ENCODE data around the gene CLEC12A.
"Not testable (repeated sequence)": the region's sequence is repeated elsewhere in the genome, so short reads cannot be mapped to it uniquely, and the experiment has no call there.

CLEC12A gene

GRCh38 chr12:9961106-9961505 is 10.1 kb upstream of the CLEC12A start:
- TF ChIP-seq CTCF (IDR thresholded peaks at IDR 0.05; ENCODE audit: low read depth, low read length): no peak
- no peak overlapping the region for H3K4me3 ChIP-seq (replicated peaks in 1 of 2; ENCODE audit: low read depth in 2 of 2, low read length in 2 of 2)
- DNase-seq (ENCODE audit: low read depth in 2 of 2): no peak

DNA sequence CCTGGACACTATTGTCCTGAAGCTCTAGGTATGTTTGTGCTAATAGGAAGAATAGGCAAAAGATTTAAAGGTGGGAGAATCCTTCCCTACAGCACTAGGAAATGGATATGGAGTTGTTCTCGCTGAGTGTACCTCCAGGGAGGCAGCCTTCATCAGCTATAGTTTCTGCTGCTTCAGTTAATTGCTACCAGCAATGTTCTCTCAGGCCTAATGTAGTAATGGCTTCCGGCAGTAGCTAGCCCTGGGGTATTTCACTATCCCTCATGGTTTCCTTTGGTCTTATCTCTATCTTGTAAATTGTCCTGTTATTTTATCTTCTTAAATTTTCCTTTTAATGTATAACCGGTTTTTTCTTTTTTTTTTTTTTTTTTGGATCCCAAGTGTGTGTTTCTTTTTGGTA is 9.3 kb upstream of the CLEC12A start:
- no peak overlapping the region for H3K4me3 ChIP-seq (replicated peaks in 1 of 2; ENCODE audit: low read depth in 2 of 2, low read length in 2 of 2)
- no peak for DNase-seq (ENCODE audit: low read depth in 2 of 2)
- TF ChIP-seq CTCF (IDR thresholded peaks at IDR 0.05; ENCODE audit: low read depth, low read length): no peak

DNA sequence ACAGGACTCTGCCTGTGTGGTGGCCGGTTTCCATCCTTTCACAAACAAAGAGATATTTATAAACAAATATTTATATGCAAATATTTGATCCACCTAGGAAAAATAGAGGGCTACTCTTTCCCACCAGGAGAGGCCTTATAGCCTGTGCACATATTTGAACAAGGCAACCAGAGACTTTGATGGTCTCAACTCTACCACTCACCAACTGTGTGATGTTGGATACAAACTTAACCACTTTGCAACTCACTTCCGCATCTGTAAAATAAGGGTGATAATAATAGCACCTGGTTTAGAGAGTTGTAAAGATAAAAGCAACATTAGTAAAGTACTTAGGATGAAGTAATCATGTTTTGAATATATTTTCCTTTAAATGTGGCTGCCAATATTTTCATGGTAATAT is 1.5 kb upstream of the CLEC12A start:
- no peak overlapping the region for H3K4me3 ChIP-seq (replicated peaks in 1 of 2; ENCODE audit: low read depth in 2 of 2, low read length in 2 of 2)
- no peak for TF ChIP-seq CTCF (IDR thresholded peaks at IDR 0.05; ENCODE audit: low read depth, low read length)
- DNase-seq (ENCODE audit: low read depth in 2 of 2): no peak

DNA sequence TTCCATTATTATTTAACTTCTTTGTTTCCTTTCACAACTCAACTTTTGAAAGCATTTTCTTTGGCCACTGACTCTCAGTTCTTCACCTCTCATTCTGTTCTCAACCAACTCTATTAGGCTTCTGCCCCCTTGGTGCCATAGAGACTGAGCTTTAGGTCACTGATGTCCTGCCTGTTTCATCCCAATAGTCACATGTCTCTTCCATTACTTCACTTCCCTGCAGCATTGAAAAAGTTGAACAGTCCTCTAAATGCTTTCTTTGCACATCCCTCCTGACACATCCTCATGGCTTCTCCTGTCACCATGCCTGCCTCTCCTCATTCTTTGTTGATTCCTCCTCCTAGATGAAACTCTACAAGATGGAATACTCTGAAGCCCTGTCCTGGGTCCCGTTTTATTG is 2.7 kb downstream of the CLEC12A start:
- TF ChIP-seq CTCF (IDR thresholded peaks at IDR 0.05; ENCODE audit: low read depth, low read length): no peak
- no peak overlapping the region for H3K4me3 ChIP-seq (replicated peaks in 1 of 2; ENCODE audit: low read depth in 2 of 2, low read length in 2 of 2)
- DNase-seq (ENCODE audit: low read depth in 2 of 2): no peak

GRCh38 chr12:9974731-9975130 is 3.5 kb downstream of the CLEC12A start:
- not testable (repeated sequence) for H3K4me3 ChIP-seq (replicated peaks in 1 of 2; ENCODE audit: low read depth in 2 of 2, low read length in 2 of 2); DNase-seq (ENCODE audit: low read depth in 2 of 2)

DNA sequence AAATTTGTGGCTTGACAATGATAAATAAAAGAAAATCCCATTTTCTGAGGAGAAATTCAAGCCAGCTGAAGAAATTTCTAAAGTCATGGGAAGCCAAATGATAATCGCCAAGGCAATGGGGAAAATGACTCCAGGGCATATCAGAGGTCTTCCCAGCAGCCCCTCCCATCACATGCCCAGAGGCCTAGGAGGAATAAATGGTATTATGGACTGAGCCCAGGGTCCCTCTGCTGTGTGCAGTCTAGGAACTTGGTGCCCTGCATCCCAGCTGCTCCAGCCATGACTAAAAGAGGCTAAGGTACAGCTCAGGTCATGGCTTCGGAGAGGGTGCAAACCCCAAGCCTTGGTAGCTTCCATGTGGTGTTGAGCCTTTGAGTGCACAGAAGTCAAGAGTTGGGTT is 4.4 kb downstream of the CLEC12A start:
- no peak for TF ChIP-seq CTCF (IDR thresholded peaks at IDR 0.05; ENCODE audit: low read depth, low read length)
- no peak overlapping the region for H3K4me3 ChIP-seq (replicated peaks in 1 of 2; ENCODE audit: low read depth in 2 of 2, low read length in 2 of 2)
- no peak for DNase-seq (ENCODE audit: low read depth in 2 of 2)

DNA sequence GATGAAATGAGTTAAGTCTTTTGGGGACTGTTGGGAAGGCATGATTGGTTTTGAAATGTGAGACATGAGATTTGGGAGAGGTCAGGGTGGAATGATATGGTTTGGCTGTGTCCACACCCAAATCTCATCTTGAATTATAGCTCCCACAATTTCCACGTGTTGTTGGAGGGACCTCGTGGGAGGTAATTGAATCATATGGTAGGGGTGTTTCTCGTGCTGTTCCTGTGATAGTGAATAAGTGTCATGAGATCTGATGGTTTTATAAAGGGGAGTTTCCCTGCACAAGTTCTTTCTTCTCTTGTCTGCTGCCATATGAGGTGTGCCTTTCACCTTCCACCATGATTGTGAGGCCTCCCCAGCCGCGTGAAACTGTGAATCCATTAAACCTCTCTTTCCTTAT is 5.4 kb downstream of the CLEC12A start:
- not testable (repeated sequence) for H3K4me3 ChIP-seq (replicated peaks in 1 of 2; ENCODE audit: low read depth in 2 of 2, low read length in 2 of 2); DNase-seq (ENCODE audit: low read depth in 2 of 2)

- DNase-seq (ENCODE audit: low read depth in 2 of 2): no peak
- TF ChIP-seq CTCF (IDR thresholded peaks at IDR 0.05; ENCODE audit: low read depth, low read length): no peak
- H3K4me3 ChIP-seq (replicated peaks in 1 of 2; ENCODE audit: low read depth in 2 of 2, low read length in 2 of 2): no peak overlapping the region
These were observed 6.7 kb downstream of the CLEC12A start for GRCh38 chr12:9977916-9978315.

Measured in cardiac fibroblast (primary cell).